DMS153 (cell line): ENCODE results near the gene ZNF775.
"Not testable (repeated sequence)": the region's sequence is repeated elsewhere in the genome, so short reads cannot be mapped to it uniquely, and the experiment has no call there.

Experiments
- DNase-seq: peaks from one replicate; lab custom pipeline; 2025; lab: John Stamatoyannopoulos, UW

ZNF775 gene

GRCh38 chr7:150382123-150382843 lies 3.2 kb downstream of the ZNF775 start:
- DNase-seq = no peak

- no peak for DNase-seq
Observed at GRCh38 chr7:150382844-150383225, 3.7 kb downstream of the ZNF775 start.

- DNase-seq = no peak
Observed at GRCh38 chr7:150383710-150384397, 4.7 kb downstream of the ZNF775 start.

GRCh38 chr7:150384406-150385301 lies 5.5 kb downstream of the ZNF775 start:
- DNase-seq = no peak

GRCh38 chr7:150385302-150385723 lies 6.2 kb downstream of the ZNF775 start:
- no peak for DNase-seq

- not testable (repeated sequence) for DNase-seq
Observed at GRCh38 chr7:150385884-150386283, 6.8 kb downstream of the ZNF775 start.

- DNase-seq = no peak
Observed at GRCh38 chr7:150388306-150388705, 9.2 kb downstream of the ZNF775 start.

- no peak for DNase-seq
Observed at GRCh38 chr7:150388709-150389531, 9.8 kb downstream of the ZNF775 start.

- DNase-seq = no peak
Observed at GRCh38 chr7:150389532-150389816, 10.3 kb downstream of the ZNF775 start.

GRCh38 chr7:150390205-150390604 lies 11.1 kb downstream of the ZNF775 start:
- no peak for DNase-seq

- DNase-seq = no peak
Observed at GRCh38 chr7:150393325-150393724, 14.2 kb downstream of the ZNF775 start.

GRCh38 chr7:150396426-150396825 lies 17.3 kb downstream of the ZNF775 start:
- no peak for DNase-seq

GRCh38 chr7:150396851-150397260 lies 17.7 kb downstream of the ZNF775 start:
- no peak for DNase-seq

GRCh38 chr7:150397346-150398107 lies 18.4 kb downstream of the ZNF775 start:
- no peak for DNase-seq

- DNase-seq = no peak
Observed at GRCh38 chr7:150398108-150398964, 19.2 kb downstream of the ZNF775 start.

GRCh38 chr7:150398965-150399320 lies 19.8 kb downstream of the ZNF775 start:
- DNase-seq = no peak

GRCh38 chr7:150399421-150400007 lies 20.4 kb downstream of the ZNF775 start:
- DNase-seq = no peak

- DNase-seq = no peak
Observed at GRCh38 chr7:150400008-150400787, 21.1 kb downstream of the ZNF775 start.

- DNase-seq = no peak
Observed at GRCh38 chr7:150400788-150401423, 21.8 kb downstream of the ZNF775 start.
